GM21723 (cell line): Measurements from ENCODE around the gene SPINT2.

ENCODE experiments used
- ATAC-seq: cut with Tn5 transposase; IDR thresholded peaks from one replicate; pipeline ENCODE4 v1.9.1; 2021; ENCODE audit warnings: mild to moderate bottlenecking, moderate library complexity; ENCODE audit not compliant: unreplicated experiment

SPINT2 gene

DNA sequence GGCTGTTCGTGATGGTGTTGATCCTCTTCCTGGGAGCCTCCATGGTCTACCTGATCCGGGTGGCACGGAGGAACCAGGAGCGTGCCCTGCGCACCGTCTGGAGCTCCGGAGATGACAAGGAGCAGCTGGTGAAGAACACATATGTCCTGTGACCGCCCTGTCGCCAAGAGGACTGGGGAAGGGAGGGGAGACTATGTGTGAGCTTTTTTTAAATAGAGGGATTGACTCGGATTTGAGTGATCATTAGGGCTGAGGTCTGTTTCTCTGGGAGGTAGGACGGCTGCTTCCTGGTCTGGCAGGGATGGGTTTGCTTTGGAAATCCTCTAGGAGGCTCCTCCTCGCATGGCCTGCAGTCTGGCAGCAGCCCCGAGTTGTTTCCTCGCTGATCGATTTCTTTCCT is 27.5 kb downstream of the SPINT2 start:
- no peak for ATAC-seq

- ATAC-seq: no peak
Measured at GRCh38 chr19:38293281-38293680, 28.9 kb downstream of the SPINT2 start.

DNA sequence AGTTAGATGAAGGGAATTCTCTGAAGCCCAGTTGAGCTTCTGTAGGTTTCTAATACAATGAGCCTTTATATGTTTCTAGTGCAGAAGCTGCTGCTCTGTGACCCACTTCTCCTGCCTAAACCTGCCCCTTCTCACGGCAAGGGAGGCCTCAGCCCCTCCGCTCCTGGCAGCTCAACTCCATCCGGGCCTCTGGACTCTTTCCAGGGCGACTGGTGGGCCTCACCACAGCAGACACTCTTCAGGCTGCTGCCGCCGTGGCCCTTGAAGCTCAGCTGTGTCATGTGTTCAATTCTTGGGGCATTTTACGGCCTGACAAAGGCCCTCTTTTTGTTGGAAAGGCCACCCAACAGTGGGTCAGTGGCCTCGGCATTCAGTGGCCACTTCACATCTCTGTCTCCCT is 29.7 kb downstream of the SPINT2 start:
- ATAC-seq: no peak

DNA sequence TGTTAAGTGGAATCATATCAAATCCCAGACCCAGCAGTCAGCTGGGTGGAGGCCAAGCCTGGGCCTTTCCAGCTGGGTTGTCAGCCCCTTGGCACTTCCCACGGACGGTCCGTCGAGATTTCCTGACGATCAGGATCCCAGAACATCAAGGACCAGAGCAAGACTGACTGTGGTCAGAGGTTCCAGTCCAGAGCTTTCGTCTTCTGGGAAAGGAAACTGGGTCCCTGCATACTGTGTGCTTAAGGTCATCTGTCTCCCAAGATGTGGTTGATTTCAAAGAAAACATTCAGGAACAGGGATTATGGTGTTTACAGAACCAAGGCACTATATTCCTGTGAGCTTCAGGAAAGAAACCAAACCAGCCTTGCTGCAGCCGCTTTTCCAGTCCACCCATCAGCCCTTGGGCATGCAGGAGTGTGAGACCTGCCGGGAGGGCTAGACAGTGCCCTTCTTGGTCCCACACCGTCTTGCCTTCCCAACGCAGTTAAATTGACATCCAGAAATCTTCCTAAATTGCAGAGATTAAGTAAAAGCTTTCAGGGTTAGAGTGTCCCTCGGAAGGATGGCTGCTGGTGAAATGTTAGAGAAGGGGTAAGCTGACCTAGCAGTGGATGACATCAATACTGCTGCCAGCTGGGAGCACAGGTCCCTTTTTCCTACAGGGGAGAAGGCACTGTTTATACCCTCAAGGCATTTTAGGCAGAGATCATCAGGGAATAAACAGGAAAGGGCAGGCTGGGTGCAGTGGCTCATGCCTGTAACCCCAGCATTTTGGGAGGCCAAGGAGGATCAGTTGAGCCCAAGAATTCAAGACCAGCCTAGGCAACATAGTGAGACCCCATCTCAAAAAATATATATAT is 34.7 kb downstream of the SPINT2 start:
- no peak for ATAC-seq

DNA sequence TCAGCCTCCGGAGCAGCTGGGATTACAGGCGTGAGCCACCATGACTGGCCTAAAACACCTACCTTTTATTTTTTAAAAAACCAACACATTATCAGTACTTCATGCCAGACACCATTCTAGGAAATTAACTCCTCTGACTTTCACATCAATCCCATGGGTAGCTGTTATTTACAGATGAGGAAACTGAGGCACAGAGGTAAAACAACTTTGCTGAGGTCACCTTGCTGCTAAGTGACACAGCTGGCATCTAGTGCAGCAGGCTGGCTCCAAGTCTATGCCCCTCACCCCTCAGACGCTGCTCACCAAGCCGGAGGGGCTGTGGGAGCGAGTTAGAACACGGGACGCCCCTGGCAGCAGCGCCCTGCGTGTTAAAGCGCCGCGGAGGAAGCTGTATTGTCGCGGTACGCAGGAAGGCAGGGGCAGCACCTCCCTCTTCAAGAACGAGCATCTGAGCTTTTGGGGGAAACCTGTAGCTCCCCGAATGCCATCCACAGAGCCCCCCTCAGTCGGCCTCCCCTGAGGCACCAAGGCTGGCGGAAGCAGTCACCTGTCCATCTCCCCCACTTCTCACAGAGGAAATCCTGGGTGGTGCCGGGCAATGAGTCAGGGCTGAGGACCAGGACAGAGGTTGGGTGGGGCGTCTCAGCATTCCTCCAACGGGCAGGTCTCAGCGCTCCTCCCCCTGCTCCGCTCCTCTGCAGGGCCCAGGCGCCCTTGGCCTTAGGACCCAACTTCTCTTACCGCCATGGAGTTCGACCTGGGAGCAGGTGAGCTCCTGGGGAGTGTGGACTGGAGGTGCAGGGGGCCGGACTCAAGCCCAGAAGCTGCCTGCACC is 39.4 kb downstream of the SPINT2 start, which contains the start of gene C19orf33:
Gene C19orf33 (plus strand): TSS at position 735 of the 835 bp plus-strand sequence. CDS start 11 bp downstream, at position 746.
- ATAC-seq: no peak

DNA sequence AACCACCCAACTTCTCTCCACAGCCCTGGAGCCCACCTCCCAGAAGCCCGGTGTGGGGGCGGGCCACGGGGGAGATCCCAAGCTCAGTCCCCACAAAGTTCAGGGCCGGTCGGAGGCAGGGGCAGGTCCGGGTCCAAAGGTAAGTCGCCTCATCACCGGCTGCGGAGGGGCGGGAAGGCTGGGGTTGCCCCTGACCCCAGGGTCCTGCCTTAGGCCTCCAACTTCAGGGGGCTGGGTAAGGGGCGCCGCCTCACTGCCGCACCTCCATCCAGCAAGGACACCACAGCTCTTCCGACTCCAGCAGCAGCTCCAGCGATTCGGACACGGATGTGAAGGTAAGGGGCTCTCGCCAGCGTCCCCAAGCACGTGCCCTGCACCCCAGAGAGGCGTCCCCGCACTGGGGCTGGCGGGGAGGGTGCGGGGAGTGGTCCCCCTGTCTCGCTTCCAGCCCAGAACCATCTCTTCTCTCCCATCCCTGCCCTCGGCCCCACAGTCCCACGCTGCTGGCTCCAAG is 40.0 kb downstream of the SPINT2 start:
- ATAC-seq: no peak

DNA sequence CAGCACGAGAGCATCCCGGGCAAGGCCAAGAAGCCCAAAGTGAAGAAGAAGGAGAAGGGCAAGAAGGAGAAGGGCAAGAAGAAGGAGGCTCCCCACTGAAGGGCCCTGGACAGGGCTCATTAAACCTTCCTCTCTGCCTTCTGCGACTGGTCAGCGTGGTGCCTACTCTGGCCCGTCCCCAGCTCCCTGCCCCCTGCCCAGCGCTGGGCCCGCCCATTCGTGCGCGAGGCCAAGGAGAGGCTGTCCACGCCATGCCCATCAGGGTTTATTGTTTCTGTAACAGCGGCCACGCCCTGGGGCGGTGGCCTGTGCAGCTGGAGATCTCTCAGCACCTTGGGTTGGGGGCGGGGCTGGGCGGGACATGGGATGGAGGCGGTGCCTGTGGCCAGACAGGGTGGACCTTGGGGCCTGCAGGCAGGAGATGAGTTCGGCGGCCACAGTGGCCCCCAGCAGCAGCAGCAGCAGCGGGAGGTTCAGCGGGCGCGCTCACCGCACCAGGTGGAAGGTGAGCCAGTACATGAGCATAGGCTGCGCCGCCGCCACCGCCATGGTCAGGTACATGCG is 40.6 kb downstream of the SPINT2 start:
- ATAC-seq: no peak

DNA sequence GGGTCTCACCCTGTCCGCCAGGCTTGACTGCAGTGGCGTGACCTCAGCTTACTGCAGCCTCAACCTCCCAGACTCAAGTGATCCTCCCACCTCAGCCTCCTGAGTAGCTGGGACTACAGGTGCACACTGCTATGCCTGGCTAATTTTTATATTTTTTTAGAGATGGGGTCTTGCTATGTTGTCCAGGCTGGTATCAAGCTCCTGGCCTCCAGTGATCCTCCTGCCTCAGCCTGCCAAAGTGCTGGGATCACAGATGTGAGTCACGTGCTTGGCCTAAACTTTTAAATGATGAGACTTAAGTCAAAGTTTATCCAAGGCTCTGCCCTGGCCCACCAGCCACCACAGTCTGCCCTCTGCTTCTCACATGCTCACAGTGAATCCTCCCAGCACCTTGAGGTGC is 41.9 kb downstream of the SPINT2 start:
- no peak for ATAC-seq

- ATAC-seq: no peak
Measured at GRCh38 chr19:38307076-38307475, 42.7 kb downstream of the SPINT2 start.

- ATAC-seq: no peak
Measured at GRCh38 chr19:38307597-38307996, 43.2 kb downstream of the SPINT2 start.

GRCh38 chr19:38308006-38308766 is 43.8 kb downstream of the SPINT2 start:
- no peak for ATAC-seq

DNA sequence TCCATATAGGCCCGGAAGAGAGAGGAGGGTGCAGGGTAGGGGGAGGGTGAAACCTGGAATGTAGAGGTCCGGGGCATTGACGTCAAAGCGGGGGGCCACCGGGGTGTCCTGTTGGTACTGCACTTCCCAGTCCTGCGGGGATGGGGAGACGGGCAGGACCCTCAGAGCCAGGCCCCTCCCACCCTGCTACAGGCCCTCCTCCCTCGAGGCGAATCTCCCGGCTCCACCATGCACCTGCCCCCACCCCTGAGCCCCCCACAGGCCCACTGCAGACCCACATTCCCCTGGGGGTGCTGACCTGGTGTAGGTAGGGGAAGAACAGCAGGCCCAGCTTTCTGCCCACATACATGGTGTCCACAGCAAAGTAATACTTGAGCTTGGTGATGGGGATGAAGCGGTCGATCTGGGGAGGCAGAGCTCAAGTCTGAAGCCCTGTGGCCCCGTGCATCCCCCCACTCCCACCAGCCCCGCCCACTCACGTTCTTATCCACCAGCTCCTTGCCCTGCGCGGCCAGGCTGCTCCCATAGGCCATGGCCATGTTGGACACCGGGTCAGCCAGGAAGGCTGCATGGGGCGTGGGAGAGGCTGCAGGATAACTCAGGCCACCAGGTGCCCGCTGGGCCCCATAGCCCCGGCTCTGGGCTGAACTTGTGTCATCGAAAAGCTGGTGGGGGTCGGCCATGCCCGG is 44.7 kb downstream of the SPINT2 start:
- no peak for ATAC-seq

DNA sequence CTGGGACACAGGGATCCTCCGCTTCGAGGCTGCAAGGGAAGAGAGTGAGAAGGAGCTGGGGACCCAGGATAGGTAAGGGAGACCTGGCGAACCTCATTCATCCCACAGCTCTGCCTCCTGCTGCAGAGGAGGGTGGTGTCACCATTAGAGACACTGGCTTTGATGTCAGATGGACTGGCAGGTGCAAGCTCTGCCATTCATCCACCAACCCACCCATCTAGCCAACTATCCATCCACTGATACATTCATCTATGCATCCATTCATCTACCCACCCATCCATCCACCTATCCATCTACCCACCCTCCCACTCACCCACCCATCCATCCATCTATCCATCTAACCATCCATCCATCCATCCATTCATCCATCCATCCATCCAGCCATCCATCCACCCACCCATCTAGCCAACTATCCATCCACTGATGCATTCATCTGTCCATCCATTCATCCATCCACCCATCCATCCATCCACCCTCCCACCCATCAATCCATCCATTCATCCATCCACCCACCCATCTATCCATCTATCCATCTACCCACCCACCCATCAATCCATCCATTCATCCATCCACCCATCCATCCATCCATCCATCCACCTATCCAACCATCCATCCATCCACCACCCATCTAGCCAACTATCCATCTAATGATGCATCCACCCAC is 45.4 kb downstream of the SPINT2 start:
- ATAC-seq: no peak

DNA sequence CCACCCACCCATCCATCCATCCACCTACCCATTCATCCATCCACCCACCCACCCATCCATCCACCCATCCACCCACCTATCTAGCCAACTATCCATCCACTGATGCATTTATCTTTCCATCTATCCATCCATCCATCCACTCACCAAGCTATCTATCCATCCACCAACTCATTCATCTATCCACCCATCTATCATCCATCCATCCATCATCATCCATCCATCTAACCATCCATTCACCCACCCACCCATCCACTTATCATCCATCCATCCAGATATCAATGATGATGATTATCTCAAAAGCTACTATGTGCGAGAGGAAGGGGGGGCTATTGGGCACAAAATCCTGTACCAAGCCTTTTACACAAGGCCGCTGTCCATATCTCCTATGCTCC is 45.9 kb downstream of the SPINT2 start:
- ATAC-seq: no peak

GRCh38 chr19:38310986-38311385 is 46.6 kb downstream of the SPINT2 start:
- ATAC-seq: no peak

- peak; percentile 81 for ATAC-seq
Measured at GRCh38 chr19:38315657-38316476, 51.5 kb downstream of the SPINT2 start, which contains the start of gene YIF1B. TSS of gene YIF1B (minus strand) at chr19:38315947. CDS start at chr19:38315917, 30 bp downstream.

GRCh38 chr19:38316477-38317067 is 52.2 kb downstream of the SPINT2 start:
- ATAC-seq: peak; percentile 6

GRCh38 chr19:38317104-38317612 is 52.8 kb downstream of the SPINT2 start:
- no peak for ATAC-seq
